Transverse colon (tissue), 3 donors: Measurements from ENCODE around the gene SEMA3E.

Experiments
- CTCF ChIP-seq, 5 experiments: fragments of 200-600 bp in 3 of 5; fragments of 450-650 bp in 2 of 5; sonication (generic) in 3 of 5; IDR thresholded peaks; 1 replicate in 2 of 5; 2 replicates in 3 of 5; pipeline ENCODE4 v1.5.1; 2016 to 2017; ENCODE audit warnings: antibody characterized with exemption in 5 of 5, inconsistent platforms in 3 of 5, mild to moderate bottlenecking in 2 of 5, moderate library complexity in 1 of 5
- EP300 ChIP-seq: sonication (generic); formaldehyde crosslinking; IDR thresholded peaks from one replicate; pipeline ENCODE4 v1.6.1; 2017; ENCODE audit warnings: antibody characterized with exemption, low read depth
- POLR2A ChIP-seq: fragments of 450-650 bp; IDR thresholded peaks from one replicate; pipeline ENCODE4 v1.6.1; 2016; ENCODE audit warnings: antibody characterized with exemption, mild to moderate bottlenecking, moderate library complexity

- no peak for TF ChIP-seq CTCF (IDR thresholded peaks at IDR 0.05)
- TF ChIP-seq POLR2A, result no peak
- TF ChIP-seq EP300, result no peak
Observed at GRCh38 chr7:83684928-83685327, 36.0 kb upstream of the SEMA3E start.
